H1 (cell line): Measurements from ENCODE around the gene GLRX. TPM values are rescaled to one million over a fixed set of nuclear protein-coding genes. Genes with fewer than 3 reads are reported as not detected.

Experiments
- CTCF ChIA-PET: fragments of 300-600 bp; sonication (Branson Sonifier 250); formaldehyde crosslinking; loops from one replicate; lab custom pipeline; 2021; ENCODE audit not compliant: partially characterized antibody; lab: Charles Lee
- POLR2A ChIA-PET: fragments of 300-600 bp; sonication (Branson Sonifier 250); formaldehyde crosslinking; loops from one replicate; lab custom pipeline; 2021; ENCODE audit warnings: inconsistent platforms; ENCODE audit not compliant: partially characterized antibody; lab: Charles Lee
- DNase-seq, 2 experiments: peaks; one replicate each; pipeline versions ENCODE4 v3.0.0 to v3.0.0-alpha.2; 2010 to 2022; ENCODE audit warnings: low spot score in 2 of 2, low read depth in 1 of 2, mixed read lengths in 1 of 2
- FAIRE-seq: peaks from 2 replicates; lab custom pipeline; 2011; peaks lifted over from hg19 to GRCh38; lab: Jason Lieb, UNC
- H2AFZ ChIP-seq: 2 replicates; pipeline ENCODE4 v1.8.1; 2012; ENCODE audit warnings: low read length, inconsistent platforms
- H2AK5ac ChIP-seq: 2 replicates; pipeline ENCODE4 v1.6.1; 2013; ENCODE audit warnings: low read depth, low read length
- H2BK120ac ChIP-seq: replicated peaks from 2 replicates; pipeline ENCODE3; 2013; ENCODE audit warnings: low read depth, low read length, inconsistent platforms
- H2BK12ac ChIP-seq: 2 replicates; pipeline ENCODE4 v1.6.1; 2013; ENCODE audit warnings: low read depth, low read length
- H2BK15ac ChIP-seq: 2 replicates; pipeline ENCODE4 v1.6.1; 2013; ENCODE audit warnings: low read length
- H2BK20ac ChIP-seq: 2 replicates; pipeline ENCODE4 v1.6.1; 2013; ENCODE audit warnings: low read length
- H2BK5ac ChIP-seq: 2 replicates; pipeline ENCODE4 v1.6.1; 2013; ENCODE audit warnings: low read depth, low read length
- H3K14ac ChIP-seq: 2 replicates; pipeline ENCODE4 v1.6.1; 2013; ENCODE audit warnings: inconsistent platforms; ENCODE audit not compliant: insufficient read length
- H3K18ac ChIP-seq: 2 replicates; pipeline ENCODE4 v1.6.1; 2013; ENCODE audit warnings: low read length; ENCODE audit errors: extremely low read depth
- H3K23ac ChIP-seq: 2 replicates; pipeline ENCODE4 v1.6.1; 2013; ENCODE audit warnings: inconsistent platforms; ENCODE audit not compliant: insufficient read length
- H3K23me2 ChIP-seq: 2 replicates; pipeline ENCODE4 v1.6.1; 2013; ENCODE audit warnings: low read depth, low read length
- H3K27ac ChIP-seq: 2 replicates; pipeline ENCODE4 v1.6.1; 2011; ENCODE audit warnings: low read depth, low read length, inconsistent platforms
- H3K27me3 ChIP-seq, 4 experiments: replicated peaks in 1 of 4; 1 replicate in 1 of 4; 2 replicates in 3 of 4; pipeline versions ENCODE4 v1.6.1 to v1.8.1; 2011 to 2013; ENCODE audit warnings: low read length in 3 of 4, mild to moderate bottlenecking in 3 of 4, inconsistent platforms in 2 of 4, mixed read lengths in 2 of 4, moderate library complexity in 1 of 4; ENCODE audit not compliant: control insufficient read depth in 3 of 4, insufficient read depth in 3 of 4; ENCODE audit errors: extremely low read depth in 1 of 4
- H3K36me3 ChIP-seq, 4 experiments: 2 replicates each; pipeline versions ENCODE4 v1.6.1 to v1.8.1; 2011 to 2013; ENCODE audit warnings: mild to moderate bottlenecking in 4 of 4, low read length in 3 of 4, moderate library complexity in 2 of 4, control low read depth in 1 of 4, inconsistent platforms in 1 of 4; ENCODE audit not compliant: insufficient read depth in 4 of 4, control insufficient read depth in 2 of 4
- H3K4ac ChIP-seq: replicated peaks from 2 replicates; pipeline ENCODE3; 2013; ENCODE audit warnings: low read length, low read depth, mixed read lengths, inconsistent platforms; ENCODE audit not compliant: insufficient read length
- H3K4me1 ChIP-seq, 4 experiments: replicated peaks in 1 of 4; 1 replicate in 1 of 4; 2 replicates in 3 of 4; pipeline versions ENCODE4 v1.6.1 to v1.8.1; 2011 to 2013; ENCODE audit warnings: low read length in 3 of 4, inconsistent platforms in 2 of 4, mixed read lengths in 1 of 4; ENCODE audit not compliant: insufficient read depth in 4 of 4, control insufficient read depth in 3 of 4
- H3K4me2 ChIP-seq, 2 experiments: 2 replicates each; pipeline versions ENCODE4 v1.6.1 to v1.8.1; 2011 to 2013; ENCODE audit warnings: low read depth in 2 of 2, low read length in 2 of 2, control low read depth in 1 of 2, inconsistent platforms in 1 of 2, mild to moderate bottlenecking in 1 of 2; ENCODE audit not compliant: insufficient read depth in 1 of 2
- H3K4me3 ChIP-seq, 4 experiments: fragments of 200-600, 300-600 bp in 1 of 4; sonication (generic), shearing (Covaris generic), sonication (Bioruptor Twin) in 1 of 4; 2 replicates each; pipeline versions ENCODE4 v1.5.1 to v1.8.1; 2011 to 2016; ENCODE audit warnings: low read length in 4 of 4, low read depth in 3 of 4, control low read depth in 2 of 4, inconsistent platforms in 2 of 4, mild to moderate bottlenecking in 2 of 4, mixed read lengths in 1 of 4, moderate library complexity in 1 of 4; ENCODE audit not compliant: insufficient read depth in 2 of 4; ENCODE audit errors: extremely low read depth in 1 of 4
- H3K56ac ChIP-seq: replicated peaks from 2 replicates; pipeline ENCODE3; 2013; ENCODE audit warnings: low read depth, mild to moderate bottlenecking, mixed read lengths, low read length, inconsistent platforms; ENCODE audit not compliant: insufficient read length
- H3K79me1 ChIP-seq: 2 replicates; pipeline ENCODE4 v1.6.1; 2013; ENCODE audit warnings: low read depth, low read length, control low read depth
- H3K79me2 ChIP-seq, 2 experiments: 2 replicates each; pipeline versions ENCODE4 v1.6.1 to v1.8.1; 2012 to 2013; ENCODE audit warnings: low read length in 2 of 2, mild to moderate bottlenecking in 2 of 2, inconsistent platforms in 1 of 2; ENCODE audit not compliant: insufficient read depth in 2 of 2, control insufficient read depth in 1 of 2
- H3K9ac ChIP-seq, 4 experiments: replicated peaks in 1 of 4; 1 replicate in 1 of 4; 2 replicates in 3 of 4; pipeline versions ENCODE4 v1.6.1 to v1.8.1; 2011 to 2013; ENCODE audit warnings: low read depth in 3 of 4, low read length in 3 of 4, control low read depth in 2 of 4, mild to moderate bottlenecking in 2 of 4, moderate library complexity in 2 of 4, inconsistent platforms in 1 of 4; ENCODE audit errors: extremely low read depth in 1 of 4
- H3K9me3 ChIP-seq, 2 experiments: 2 replicates each; pipeline versions ENCODE4 v1.6.1 to v1.8.1; 2012 to 2013; ENCODE audit warnings: mild to moderate bottlenecking in 2 of 2, moderate library complexity in 2 of 2, control low read depth in 1 of 2, inconsistent platforms in 1 of 2, low read depth in 1 of 2, low read length in 1 of 2, mixed read lengths in 1 of 2; ENCODE audit not compliant: insufficient read depth in 2 of 2
- H4K20me1 ChIP-seq, 2 experiments: replicated peaks in 1 of 2; 2 replicates each; pipeline versions ENCODE3 to v1.8.1; 2011 to 2013; ENCODE audit warnings: inconsistent platforms in 2 of 2, low read length in 2 of 2, mild to moderate bottlenecking in 1 of 2; ENCODE audit not compliant: insufficient read depth in 2 of 2, control insufficient read depth in 1 of 2
- H4K5ac ChIP-seq: 2 replicates; pipeline ENCODE4 v1.6.1; 2013; ENCODE audit warnings: low read length, low read depth, mixed read lengths, inconsistent platforms; ENCODE audit not compliant: insufficient read length
- H4K8ac ChIP-seq: 2 replicates; pipeline ENCODE4 v1.8.0; 2013; ENCODE audit warnings: mild to moderate bottlenecking, moderate library complexity, low read length, inconsistent platforms; ENCODE audit not compliant: insufficient read depth; ENCODE audit errors: extremely low read depth
- H4K91ac ChIP-seq: replicated peaks from 2 replicates; pipeline ENCODE3; 2013; ENCODE audit warnings: low read length, mixed read lengths, inconsistent platforms; ENCODE audit not compliant: insufficient read length
- CEBPB ChIP-seq: IDR thresholded peaks from 2 replicates; pipeline ENCODE4 v1.6.1; 2012; ENCODE audit warnings: low read depth, low read length
- E2F6 ChIP-seq: IDR thresholded peaks from 2 replicates; pipeline ENCODE4 v1.6.1; 2012; ENCODE audit warnings: inconsistent platforms
- FOSL1 ChIP-seq: IDR thresholded peaks from 2 replicates; pipeline ENCODE4 v1.6.1; 2011; ENCODE audit warnings: mild to moderate bottlenecking, low read depth, low read length, moderate library complexity; ENCODE audit not compliant: insufficient read depth
- PHF8 ChIP-seq: fragments of 200-600 bp; sonication (generic); conservative IDR thresholded peaks from 2 replicates; pipeline ENCODE4 v1.7.1; 2012; ENCODE audit warnings: low read depth, mild to moderate bottlenecking, inconsistent platforms, low read length, moderate library complexity
- TBP ChIP-seq: IDR thresholded peaks from 2 replicates; pipeline ENCODE4 v1.6.1; 2011; ENCODE audit warnings: low read depth, low read length, improper control_type of control experiment
- WGBS, 2 experiments: shearing (Covaris generic) in 1 of 2; methylation state at CpG; one replicate each; pipeline versions ENCODE4 v1.1.6 to v1.1.7; 2013 to 2015; ENCODE audit warnings: low lambda C conversion rate in 2 of 2, mixed read lengths in 2 of 2, inconsistent platforms in 1 of 2, low coverage in 1 of 2, missing lambda C conversion rate in 1 of 2; ENCODE audit not compliant: insufficient replicate concordance in 2 of 2, insufficient coverage in 1 of 2, insufficient read length in 1 of 2; ENCODE audit errors: extremely low coverage in 1 of 2, missing lambda C conversion rate in 1 of 2; 5-methylcytosine and 5-hydroxymethylcytosine counted together
- polyA plus RNA-seq, 7 experiments: library from polyadenylated mRNA; depleted of rRNA in 3 of 7; stranded (reverse) in 5 of 7; unstranded in 2 of 7; fragments of >200 nt in 5 of 7; fragments of 200-250 nt in 2 of 7; gene quantifications; 1 replicate in 5 of 7; 2 replicates in 1 of 7; 4 replicates in 1 of 7; pipeline versions ENCODE4 v1.2.1 to v1.2.3, GENCODE V29; 2011 to 2013; ENCODE audit warnings: missing spikeins in 2 of 7, mixed read lengths in 2 of 7
- total RNA-seq: library from RNA; stranded (reverse); fragmentation: NEBNext Ultra II Directional; extraction: Animal tissue kit (Norgen Biotek cat#: 25700); gene quantifications from 2 replicates; pipeline ENCODE4 v1.2.1, GENCODE V29; 2021
- TF ChIP-seq, protein P1 (sequence below): IDR thresholded peaks from 2 replicates; pipeline ENCODE4 v1.6.1; 2012; ENCODE audit warnings: inconsistent platforms

GLRX gene
- total and polyA plus RNA-seq, 2 of the 8 experiments (the other 6 are each of a cell fraction or from before 2014, with no cell fraction given), result 22.9 to 31.2 TPM

- no peak overlapping the region for H2BK20ac ChIP-seq
- H2AFZ ChIP-seq, result no peak overlapping the region
- TF ChIP-seq PHF8, result no peak
- no peak for TF ChIP-seq FOSL1
- TF ChIP-seq, protein P1, sequence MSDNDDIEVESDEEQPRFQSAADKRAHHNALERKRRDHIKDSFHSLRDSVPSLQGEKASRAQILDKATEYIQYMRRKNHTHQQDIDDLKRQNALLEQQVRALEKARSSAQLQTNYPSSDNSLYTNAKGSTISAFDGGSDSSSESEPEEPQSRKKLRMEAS, result no peak
- TF ChIP-seq CEBPB, result no peak
- no peak for TF ChIP-seq E2F6
- TF ChIP-seq TBP, result no peak
- no peaks in the 10 kb centered on the region for H3K36me3 ChIP-seq
- no peak overlapping the region for H2AK5ac ChIP-seq
- H3K9ac ChIP-seq, result no peak overlapping the region; a peak in 1 of 7 replicates
- no peaks in the 10 kb centered on the region for H3K79me1 ChIP-seq
- CTCF ChIA-PET, result interaction anchor here (0.7 to 2.3 kb wide), 10 partner anchors 9 to 134 kb away, joined by 3 to 9 read pairs (median 4); no protein-coding TSS in a partner anchor
- H4K91ac ChIP-seq, result no peak overlapping the region
- no peak overlapping the region for H4K8ac ChIP-seq
- peaks cover 0 to 14% (median 7%) of the 10 kb centered on the region in 4 experiments; a peak in 4 of 7 replicates for H3K4me1 ChIP-seq
- no peak overlapping the region for H3K56ac ChIP-seq
- no peak overlapping the region for H3K27ac ChIP-seq
- H3K18ac ChIP-seq, result no peak overlapping the region
- H3K4ac ChIP-seq, result no peak overlapping the region
- H2BK5ac ChIP-seq, result no peak overlapping the region
- H3K27me3 ChIP-seq, result no peaks in the 10 kb centered on the region
- WGBS, 2 experiments, result 91% methylated on average over 7 of the region's 7 CpGs; no CpG with 5 or more reads in 1 of the 2 experiments
- H3K4me2 ChIP-seq, result no peak overlapping the region
- no peak overlapping the region for H2BK15ac ChIP-seq
- DNase-seq, result no peak
- POLR2A ChIA-PET, result interaction anchor here (1.1 kb wide), 1 partner anchor 29 kb away, joined by 3 read pairs; no protein-coding TSS in a partner anchor
- no peak overlapping the region for H2BK120ac ChIP-seq
- no peak overlapping the region for H2BK12ac ChIP-seq
- no peaks in the 10 kb centered on the region for H3K23me2 ChIP-seq
- H3K23ac ChIP-seq, result no peak overlapping the region
- H3K14ac ChIP-seq, result no peak overlapping the region
- H4K20me1 ChIP-seq, result no peaks in the 10 kb centered on the region
- no peaks in the 10 kb centered on the region for H3K79me2 ChIP-seq
- H3K4me3 ChIP-seq, result no peak overlapping the region
- no peaks in the 10 kb centered on the region for H3K9me3 ChIP-seq
- FAIRE-seq, result no peak
- no peak overlapping the region for H4K5ac ChIP-seq
These were observed 14.4 kb downstream of the GLRX start for GRCh38 chr5:95808013-95808685.
